C4-2B (cell line): ENCODE measurements around the gene JAZF1.

Source experiments
- H3K27ac ChIP-seq: fragments of 450-650 bp; 2 replicates; pipeline ENCODE4 v1.5.1; 2017
- ZFX ChIP-seq: fragments of 450-650 bp; IDR thresholded peaks from 2 replicates; pipeline ENCODE4 v1.6.1; 2017
- TF ChIP-seq, protein P1 (sequence below): fragments of 450-650 bp; conservative IDR thresholded peaks from 2 replicates; pipeline ENCODE4 v1.5.1; 2017; ENCODE audit warnings: mild to moderate bottlenecking

Gene JAZF1

DNA sequence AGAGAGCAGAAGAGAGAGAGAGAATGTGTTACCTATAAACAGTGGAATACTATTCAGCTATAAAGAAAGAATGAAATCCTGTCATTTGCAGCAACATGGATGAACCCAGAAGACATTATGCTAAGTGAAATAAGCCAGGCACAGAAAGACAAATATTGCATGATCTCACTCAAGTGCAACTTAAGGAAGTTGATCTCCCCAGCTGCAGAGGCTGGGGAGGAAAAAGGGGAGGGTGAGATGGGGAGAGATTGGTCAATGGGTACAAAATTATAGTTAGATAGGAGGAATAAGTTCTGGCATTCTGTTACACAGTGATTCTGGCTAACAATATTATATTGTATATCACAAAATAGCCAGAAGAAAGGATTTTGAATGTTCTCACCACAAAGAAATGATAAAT is 11.2 kb upstream of the JAZF1 start:
- TF ChIP-seq ZFX = no peak
- TF ChIP-seq, protein P1, sequence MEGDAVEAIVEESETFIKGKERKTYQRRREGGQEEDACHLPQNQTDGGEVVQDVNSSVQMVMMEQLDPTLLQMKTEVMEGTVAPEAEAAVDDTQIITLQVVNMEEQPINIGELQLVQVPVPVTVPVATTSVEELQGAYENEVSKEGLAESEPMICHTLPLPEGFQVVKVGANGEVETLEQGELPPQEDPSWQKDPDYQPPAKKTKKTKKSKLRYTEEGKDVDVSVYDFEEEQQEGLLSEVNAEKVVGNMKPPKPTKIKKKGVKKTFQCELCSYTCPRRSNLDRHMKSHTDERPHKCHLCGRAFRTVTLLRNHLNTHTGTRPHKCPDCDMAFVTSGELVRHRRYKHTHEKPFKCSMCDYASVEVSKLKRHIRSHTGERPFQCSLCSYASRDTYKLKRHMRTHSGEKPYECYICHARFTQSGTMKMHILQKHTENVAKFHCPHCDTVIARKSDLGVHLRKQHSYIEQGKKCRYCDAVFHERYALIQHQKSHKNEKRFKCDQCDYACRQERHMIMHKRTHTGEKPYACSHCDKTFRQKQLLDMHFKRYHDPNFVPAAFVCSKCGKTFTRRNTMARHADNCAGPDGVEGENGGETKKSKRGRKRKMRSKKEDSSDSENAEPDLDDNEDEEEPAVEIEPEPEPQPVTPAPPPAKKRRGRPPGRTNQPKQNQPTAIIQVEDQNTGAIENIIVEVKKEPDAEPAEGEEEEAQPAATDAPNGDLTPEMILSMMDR = no peak
- no peak overlapping the region for H3K27ac ChIP-seq

- H3K27ac ChIP-seq = no peak overlapping the region
- TF ChIP-seq ZFX = no peak
- TF ChIP-seq, protein P1 = no peak
These were observed 10.6 kb upstream of the JAZF1 start for GRCh38 chr7:28191184-28191583.

DNA sequence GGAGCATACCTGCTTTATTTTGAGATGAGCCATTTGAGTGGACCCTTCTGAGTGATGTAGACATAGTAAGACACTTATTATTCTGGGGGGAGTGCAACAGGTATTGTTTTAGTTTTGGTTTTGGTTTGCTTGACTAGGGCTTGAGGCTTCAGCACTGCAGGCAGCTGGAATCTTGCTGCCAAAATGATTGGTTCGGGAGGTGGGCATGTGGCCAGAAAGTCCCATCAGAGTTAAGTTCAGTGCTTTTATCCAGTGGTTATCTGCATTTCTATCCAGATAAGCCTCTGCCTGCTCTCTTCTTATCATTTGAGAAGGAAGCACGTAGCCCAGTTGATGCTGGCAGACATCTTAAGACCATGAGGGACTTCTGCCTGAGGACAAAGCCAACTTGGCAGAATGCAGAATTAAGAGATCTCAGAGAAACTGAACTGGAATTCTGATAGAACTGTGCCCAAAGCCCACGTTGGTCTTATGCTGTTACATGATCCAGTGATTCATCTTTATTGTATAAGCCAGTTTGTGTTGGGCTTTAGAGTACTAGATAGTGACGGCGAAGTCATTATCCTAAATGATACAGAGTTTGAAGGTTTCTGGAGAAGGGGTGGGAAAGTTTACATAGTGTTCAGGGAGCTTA is 9.6 kb upstream of the JAZF1 start:
- TF ChIP-seq, protein P1 = no peak
- no peak for TF ChIP-seq ZFX
- H3K27ac ChIP-seq = no peak overlapping the region

DNA sequence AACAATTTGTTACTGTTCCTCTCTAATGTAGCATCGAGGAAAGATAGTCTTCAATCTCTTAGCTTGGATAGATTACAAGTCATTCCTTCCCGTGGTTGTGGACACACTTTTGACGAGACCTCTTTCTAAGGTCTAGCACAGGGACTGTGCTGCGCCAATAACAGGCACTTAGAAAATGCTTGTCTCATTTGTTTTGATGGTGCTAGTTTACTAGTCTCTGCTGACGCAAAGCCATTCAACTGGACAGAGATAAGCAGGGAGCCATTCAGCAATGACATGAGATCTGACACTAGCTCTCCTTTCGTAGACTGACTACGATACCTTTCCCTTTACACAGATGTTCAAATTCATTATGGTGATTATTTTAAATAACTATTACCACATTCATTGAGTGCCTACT is 6.4 kb upstream of the JAZF1 start:
- TF ChIP-seq, protein P1 = no peak
- no peak for TF ChIP-seq ZFX

DNA sequence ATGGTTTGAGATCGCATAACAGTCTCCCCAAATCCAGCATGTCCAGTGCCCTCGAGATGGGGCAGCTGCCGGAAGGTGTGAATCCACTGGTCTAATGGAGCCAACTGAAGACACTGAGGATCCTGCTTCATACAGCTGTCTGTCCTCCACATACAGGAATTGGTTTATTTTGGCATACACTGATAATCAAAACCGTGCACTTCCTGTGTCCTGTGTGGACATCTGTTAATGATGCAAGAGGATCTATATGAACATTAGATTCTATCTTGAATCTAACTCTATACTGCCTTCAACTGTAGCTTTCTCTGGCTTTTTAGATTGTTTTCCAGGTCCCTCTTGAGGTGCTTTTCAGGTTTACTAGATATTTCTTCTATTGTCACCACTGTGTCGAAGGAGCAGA is 3.0 kb upstream of the JAZF1 start:
- TF ChIP-seq, protein P1 = no peak
- no peak for TF ChIP-seq ZFX

More for the DNA sequence above, 6.4 kb upstream of the JAZF1 start:
- no peak overlapping the region for H3K27ac ChIP-seq

DNA sequence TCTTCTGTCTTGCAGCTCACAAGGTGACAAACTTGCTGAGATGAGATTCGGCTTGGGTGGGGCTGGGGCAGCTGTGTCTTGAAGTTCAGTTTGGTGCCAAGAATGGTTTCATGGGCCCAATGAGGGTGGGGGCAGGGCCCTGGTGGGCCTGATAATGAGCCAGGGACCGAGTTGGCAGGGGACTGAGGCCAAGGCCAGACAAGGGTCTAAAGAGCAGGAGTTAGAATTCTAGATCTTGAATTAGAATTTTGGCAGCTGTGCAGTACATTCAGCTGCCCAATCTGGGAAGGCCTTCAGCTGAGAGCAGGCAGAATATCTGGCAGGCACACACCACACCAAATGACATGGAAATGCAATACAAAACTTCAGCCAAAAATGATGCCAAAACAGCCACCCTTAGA is 1.5 kb upstream of the JAZF1 start:
- H3K27ac ChIP-seq = no peak overlapping the region
- TF ChIP-seq ZFX = no peak
- TF ChIP-seq, protein P1 = no peak

More for the DNA sequence above, 3.0 kb upstream of the JAZF1 start:
- H3K27ac ChIP-seq = no peak overlapping the region

GRCh38 chr7:28181416-28181815 is 821 bp upstream of the JAZF1 start:
- no peak overlapping the region for H3K27ac ChIP-seq
- TF ChIP-seq ZFX = no peak
- TF ChIP-seq, protein P1 = no peak
